ENCODE data around the gene NSMCE4A.

DNA sequence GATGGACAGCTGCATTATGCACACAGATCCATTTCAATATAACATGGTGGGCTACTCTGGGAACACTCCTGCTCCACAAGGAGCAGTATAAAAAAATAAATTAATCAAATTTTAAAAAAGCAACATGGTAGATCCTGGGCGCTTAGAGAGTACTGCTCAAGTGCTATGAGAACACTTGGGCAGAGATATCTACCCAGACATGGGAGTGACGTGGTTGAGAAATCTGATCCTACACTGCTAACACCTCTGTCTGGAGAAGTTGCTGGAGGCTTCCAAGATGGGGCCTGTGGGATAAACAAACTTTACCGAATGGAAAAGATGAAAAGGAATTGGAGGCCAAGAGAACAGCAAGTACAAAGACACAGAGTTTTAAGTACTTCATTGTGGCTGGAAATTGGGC is 9.0 kb downstream of the NSMCE4A start:
- TF ChIP-seq, protein P1, sequence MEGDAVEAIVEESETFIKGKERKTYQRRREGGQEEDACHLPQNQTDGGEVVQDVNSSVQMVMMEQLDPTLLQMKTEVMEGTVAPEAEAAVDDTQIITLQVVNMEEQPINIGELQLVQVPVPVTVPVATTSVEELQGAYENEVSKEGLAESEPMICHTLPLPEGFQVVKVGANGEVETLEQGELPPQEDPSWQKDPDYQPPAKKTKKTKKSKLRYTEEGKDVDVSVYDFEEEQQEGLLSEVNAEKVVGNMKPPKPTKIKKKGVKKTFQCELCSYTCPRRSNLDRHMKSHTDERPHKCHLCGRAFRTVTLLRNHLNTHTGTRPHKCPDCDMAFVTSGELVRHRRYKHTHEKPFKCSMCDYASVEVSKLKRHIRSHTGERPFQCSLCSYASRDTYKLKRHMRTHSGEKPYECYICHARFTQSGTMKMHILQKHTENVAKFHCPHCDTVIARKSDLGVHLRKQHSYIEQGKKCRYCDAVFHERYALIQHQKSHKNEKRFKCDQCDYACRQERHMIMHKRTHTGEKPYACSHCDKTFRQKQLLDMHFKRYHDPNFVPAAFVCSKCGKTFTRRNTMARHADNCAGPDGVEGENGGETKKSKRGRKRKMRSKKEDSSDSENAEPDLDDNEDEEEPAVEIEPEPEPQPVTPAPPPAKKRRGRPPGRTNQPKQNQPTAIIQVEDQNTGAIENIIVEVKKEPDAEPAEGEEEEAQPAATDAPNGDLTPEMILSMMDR (IDR thresholded peaks at IDR 0.05; ENCODE audit: poor library complexity), result no peak
- TF ChIP-seq EZH2 (IDR thresholded peaks at IDR 0.05; ENCODE audit: borderline replicate concordance) (no peak), EZH2phosphoT487 (IDR thresholded peaks at IDR 0.05; ENCODE audit: low read depth, severe bottlenecking, unreplicated experiment) (no peak)
